GM23338 (cell line): ENCODE measurements around the gene XIST. TPM values are rescaled to one million over a fixed set of nuclear protein-coding genes. Genes with fewer than 3 reads are reported as not detected.

Source experiments
- ATAC-seq: fragments of 200-7000 bp; cut with Tn5 transposase; 3 replicates; pipeline ENCODE4 v1.9.1; 2020
- DNase-seq: peaks from one replicate; pipeline ENCODE4 v3.0.0-alpha.2; 2015; ENCODE audit warnings: low spot score
- H2AFZ ChIP-seq: fragments of 200-600 bp; sonication (generic); 2 replicates; pipeline ENCODE4 v1.8.0; 2016; ENCODE audit warnings: antibody characterized with exemption, mild to moderate bottlenecking, moderate library complexity
- H3F3A ChIP-seq: fragments of 200-600 bp; sonication (generic); replicated peaks from 2 replicates; pipeline ENCODE4 v1.8.0; 2017; ENCODE audit warnings: antibody characterized with exemption, mixed run types, low read depth
- H3K27ac ChIP-seq: fragments of 200-600 bp; sonication (generic); 2 replicates; pipeline ENCODE4 v1.6.1; 2016; ENCODE audit warnings: low read depth
- H3K27me3 ChIP-seq: fragments of 200-600 bp; sonication (generic); 2 replicates; pipeline ENCODE4 v1.8.0; 2016; ENCODE audit warnings: mild to moderate bottlenecking, mixed run types, moderate library complexity; ENCODE audit not compliant: insufficient read depth
- H3K36me3 ChIP-seq: fragments of 200-600 bp; sonication (generic); 2 replicates; pipeline ENCODE4 v1.8.0; 2016; ENCODE audit warnings: mild to moderate bottlenecking; ENCODE audit not compliant: insufficient read depth
- H3K4me1 ChIP-seq: fragments of 200-600 bp; sonication (generic); 2 replicates; pipeline ENCODE4 v1.8.0; 2016; ENCODE audit warnings: mild to moderate bottlenecking, moderate library complexity; ENCODE audit not compliant: insufficient read depth
- H3K4me2 ChIP-seq: fragments of 200-600 bp; sonication (generic); 2 replicates; pipeline ENCODE4 v1.7.1; 2017; ENCODE audit warnings: mixed run types
- H3K4me3 ChIP-seq: fragments of 200-600 bp; sonication (generic); 2 replicates; pipeline ENCODE4 v1.6.1; 2016; ENCODE audit warnings: mixed run types
- H3K79me2 ChIP-seq: fragments of 200-600 bp; sonication (generic); replicated peaks from 2 replicates; pipeline ENCODE4 v1.8.0; 2017; ENCODE audit warnings: mild to moderate bottlenecking; ENCODE audit not compliant: insufficient read depth
- H3K9me2 ChIP-seq: fragments of 200-600 bp; sonication (generic); 2 replicates; pipeline ENCODE4 v1.8.0; 2017; ENCODE audit not compliant: insufficient read depth
- H4K20me1 ChIP-seq: fragments of 200-600 bp; sonication (generic); replicated peaks from 2 replicates; pipeline ENCODE4 v1.8.0; 2017; ENCODE audit warnings: mild to moderate bottlenecking; ENCODE audit not compliant: insufficient read depth
- H3K27ac Mint-ChIP-seq: 2 replicates; pipeline ENCODE4 v1.8.0; 2020; ENCODE audit warnings: inconsistent platforms, mild to moderate bottlenecking, moderate library complexity, mixed read lengths
- H3K27me3 Mint-ChIP-seq: 3 replicates; pipeline ENCODE4 v1.8.0; 2022; ENCODE audit warnings: low read depth, mild to moderate bottlenecking, moderate library complexity, mixed read lengths, inconsistent platforms; ENCODE audit not compliant: insufficient read depth, poor library complexity
- H3K36me3 Mint-ChIP-seq: 3 replicates; pipeline ENCODE4 v1.8.0; 2021; ENCODE audit warnings: low read depth, mild to moderate bottlenecking, inconsistent platforms, moderate library complexity, mixed read lengths
- H3K4me1 Mint-ChIP-seq: 3 replicates; pipeline ENCODE4 v1.8.0; 2020; ENCODE audit warnings: mild to moderate bottlenecking, inconsistent platforms, mixed read lengths
- H3K4me3 Mint-ChIP-seq: 3 replicates; pipeline ENCODE4 v1.8.0; 2021; ENCODE audit warnings: moderate library complexity, mild to moderate bottlenecking, inconsistent platforms, mixed read lengths
- H3K9me3 Mint-ChIP-seq: 3 replicates; pipeline ENCODE4 v1.8.0; 2020; ENCODE audit warnings: moderate library complexity, mild to moderate bottlenecking, inconsistent platforms, mixed read lengths
- CREB1 ChIP-seq: fragments of 250-450 bp; sonication (Bioruptor Pico); IDR thresholded peaks from 2 replicates; pipeline ENCODE4 v1.5.0; 2020; ENCODE audit warnings: low read depth, mild to moderate bottlenecking, moderate library complexity
- CTCF ChIP-seq, 2 experiments: fragments of 200-600 bp in 1 of 2; sonication (generic) in 1 of 2; conservative IDR thresholded peaks; 2 replicates each; pipeline versions ENCODE4 v1.5.1 to v1.6.1; 2016 to 2017; ENCODE audit warnings: antibody characterized with exemption in 2 of 2, low read depth in 2 of 2, mild to moderate bottlenecking in 2 of 2, moderate library complexity in 1 of 2
- ETS1 ChIP-seq: IDR thresholded peaks from 2 replicates; pipeline ENCODE4 v1.6.1; 2016; ENCODE audit warnings: antibody characterized with exemption
- EZH2 ChIP-seq: fragments of 200-600 bp; sonication (generic); IDR thresholded peaks from one replicate; pipeline ENCODE4 v1.8.0; 2017; ENCODE audit warnings: antibody characterized with exemption, mild to moderate bottlenecking, low read depth; ENCODE audit not compliant: unreplicated experiment
- EZH2phosphoT487 ChIP-seq: fragments of 200-600 bp; sonication (generic); IDR thresholded peaks from one replicate; pipeline ENCODE4 v1.8.1; 2018; ENCODE audit warnings: antibody characterized with exemption; ENCODE audit not compliant: unreplicated experiment
- JUNB ChIP-seq: IDR thresholded peaks from one replicate; pipeline ENCODE4 v1.6.1; 2016; ENCODE audit warnings: antibody characterized with exemption; ENCODE audit not compliant: unreplicated experiment
- NANOG ChIP-seq: IDR thresholded peaks from 2 replicates; pipeline ENCODE4 v1.6.1; 2016; ENCODE audit warnings: antibody characterized with exemption, borderline replicate concordance
- POLR2AphosphoS5 ChIP-seq: IDR thresholded peaks from 2 replicates; pipeline ENCODE4 v1.6.1; 2016; ENCODE audit warnings: antibody characterized with exemption, low read depth
- REST ChIP-seq: IDR thresholded peaks from one replicate; pipeline ENCODE4 v1.6.1; 2018; ENCODE audit warnings: antibody characterized with exemption; ENCODE audit not compliant: unreplicated experiment
- STAT1 ChIP-seq: IDR thresholded peaks from one replicate; pipeline ENCODE4 v1.6.1; 2016; ENCODE audit warnings: antibody characterized with exemption; ENCODE audit not compliant: unreplicated experiment
- ZNF114 ChIP-seq: fragments of 250-450 bp; sonication (Bioruptor Pico); IDR thresholded peaks from 2 replicates; pipeline ENCODE4 v1.5.0; 2020; ENCODE audit warnings: mild to moderate bottlenecking, moderate library complexity
- ZNF331 ChIP-seq: fragments of 250-450 bp; sonication (Bioruptor Pico); IDR thresholded peaks from 2 replicates; pipeline ENCODE4 v1.5.0; 2020; ENCODE audit warnings: low read depth, mild to moderate bottlenecking, moderate library complexity
- ZNF462 ChIP-seq: fragments of 250-450 bp; sonication (Bioruptor Pico); IDR thresholded peaks from 2 replicates; pipeline ENCODE4 v1.5.0; 2020; ENCODE audit warnings: mild to moderate bottlenecking, moderate library complexity
- polyA plus RNA-seq: library from polyadenylated mRNA; unstranded; fragments of >200 nt; fragmentation: Nextera tagmentation; extraction: Ambion mirVana; gene quantifications from 2 replicates; pipeline ENCODE4 v1.2.1, GENCODE V29; 2016
- total RNA-seq: library from RNA; depleted of rRNA; stranded (reverse); fragments of >200 nt; shearing (Covaris generic); gene quantifications from 2 replicates; pipeline ENCODE4 v1.2.3, GENCODE V29; 2014

The XIST gene
- total and polyA plus RNA-seq, 2 experiments from 2014 or later, result 0.28 to 0.84 TPM

- Histone ChIP-seq H4K20me1 (no peaks in the 10 kb centered on the region), H3K4me2 (no peak overlapping the region), H3K36me3 (no peaks in the 10 kb centered on the region), H3K27ac (no peak overlapping the region), H3K27me3 (no peaks in the 10 kb centered on the region), H3K79me2 (no peaks in the 10 kb centered on the region), H3K4me1 (no peaks in the 10 kb centered on the region), H3K4me3 (no peak overlapping the region), H2AFZ (no peak overlapping the region; the same call in 1 of the 2 replicates), H3F3A (no peaks in the 10 kb centered on the region), H3K9me2 (no peaks in the 10 kb centered on the region)
- H3K4me3 Mint-ChIP-seq, result no peak overlapping the region
- DNase-seq (no peak), ATAC-seq (no peak)
- no peaks in the 10 kb centered on the region for H3K4me1 Mint-ChIP-seq
- no peak for TF ChIP-seq ZNF462
- TF ChIP-seq JUNB, result no peak
- no peak for TF ChIP-seq REST
- no peak for TF ChIP-seq ETS1
- no peak for TF ChIP-seq EZH2
- TF ChIP-seq ZNF114 (CRISPR knock-in tag), result no peak
- no peak for TF ChIP-seq CTCF (conservative IDR thresholded peaks at IDR 0.05; ENCODE audit: low read depth in 2 of 2)
- TF ChIP-seq NANOG, result no peak
- no peak for TF ChIP-seq EZH2phosphoT487
- TF ChIP-seq CREB1 (CRISPR knock-in tag), result no peak
- TF ChIP-seq POLR2AphosphoS5, result no peak
- TF ChIP-seq STAT1, result no peak
- TF ChIP-seq ZNF331, result no peak
- no peak overlapping the region for H3K27ac Mint-ChIP-seq
- H3K27me3 Mint-ChIP-seq, result no peaks in the 10 kb centered on the region
- no peaks in the 10 kb centered on the region; the same call in 2 of the 3 replicates for H3K36me3 Mint-ChIP-seq
- H3K9me3 Mint-ChIP-seq, result no peaks in the 10 kb centered on the region
Measured at GRCh38 chrX:73839152-73839551, 13.4 kb downstream of the XIST start.
